HUES48 (cell line): Measurements from ENCODE around the gene TMC5.

Experiments
- H3K27ac ChIP-seq: one replicate; pipeline ENCODE4 v1.7.0; 2013; ENCODE audit warnings: low read depth, low read length, inconsistent platforms
- H3K27me3 ChIP-seq: 2 replicates; pipeline ENCODE4 v1.6.1; 2013; ENCODE audit warnings: mild to moderate bottlenecking, low read length; ENCODE audit not compliant: control insufficient read depth, insufficient read depth
- H3K36me3 ChIP-seq: 2 replicates; pipeline ENCODE4 v1.6.1; 2013; ENCODE audit warnings: low read length; ENCODE audit not compliant: control insufficient read depth, insufficient read depth
- H3K4me1 ChIP-seq: 2 replicates; pipeline ENCODE4 v1.6.1; 2013; ENCODE audit warnings: mild to moderate bottlenecking, low read length; ENCODE audit not compliant: control insufficient read depth, insufficient read depth
- H3K4me3 ChIP-seq: 2 replicates; pipeline ENCODE4 v1.5.1; 2013; ENCODE audit warnings: mild to moderate bottlenecking, low read depth, low read length
- H3K9ac ChIP-seq: 2 replicates; pipeline ENCODE4 v1.6.1; 2013; ENCODE audit warnings: mild to moderate bottlenecking, low read depth, low read length, moderate library complexity
- H3K9me3 ChIP-seq: 2 replicates; pipeline ENCODE4 v1.6.1; 2013; ENCODE audit warnings: low read length; ENCODE audit not compliant: control insufficient read depth, insufficient read depth

TMC5 gene

GRCh38 chr16:19458722-19459379 lies 41.2 kb downstream of the TMC5 start:
- no peaks in the 10 kb centered on the region for H3K27me3 ChIP-seq
- no peak overlapping the region for H3K27ac ChIP-seq
- H3K9ac ChIP-seq: no peak overlapping the region
- H3K4me1 ChIP-seq: no peaks in the 10 kb centered on the region
- no peak overlapping the region for H3K4me3 ChIP-seq
- H3K36me3 ChIP-seq: no peaks in the 10 kb centered on the region
- H3K9me3 ChIP-seq: no peaks in the 10 kb centered on the region

GRCh38 chr16:19460397-19460796 lies 42.7 kb downstream of the TMC5 start:
- Histone ChIP-seq H3K4me1 (no peaks in the 10 kb centered on the region), H3K27me3 (no peaks in the 10 kb centered on the region), H3K36me3 (0 out of 2 replicates have a peak, but pooled peaks cover 2% of the 10 kb centered on the region), H3K27ac (no peak overlapping the region), H3K9ac (no peak overlapping the region), H3K9me3 (no peaks in the 10 kb centered on the region), H3K4me3 (no peak overlapping the region)

GRCh38 chr16:19463468-19464315 lies 46.0 kb downstream of the TMC5 start:
- Histone ChIP-seq H3K27me3 (no peaks in the 10 kb centered on the region), H3K27ac (no peak overlapping the region), H3K4me3 (no peak overlapping the region), H3K4me1 (no peaks in the 10 kb centered on the region), H3K9ac (no peak overlapping the region), H3K36me3 (0 out of 2 replicates have a peak, but pooled peaks cover 2% of the 10 kb centered on the region), H3K9me3 (peaks cover 4% of the 10 kb centered on the region)

DNA sequence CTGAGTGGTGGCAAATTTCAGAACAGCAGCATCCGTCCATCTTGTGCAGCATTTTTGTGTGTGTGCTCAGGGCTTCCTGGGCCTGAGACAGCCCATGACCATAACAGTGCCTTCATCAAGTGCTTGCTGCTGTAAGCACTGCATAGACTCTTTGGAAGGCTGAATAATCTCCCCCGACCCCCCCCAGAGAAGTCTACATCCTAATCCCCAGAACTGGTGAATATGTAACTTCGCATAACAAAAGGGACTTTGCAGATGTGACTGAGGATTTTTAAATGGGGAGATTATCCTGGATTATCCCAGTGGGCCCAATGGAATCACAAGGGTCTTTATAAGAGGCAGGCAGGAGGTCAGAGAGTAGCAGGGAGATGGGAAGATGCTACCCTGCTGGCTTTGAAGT lies 50.6 kb downstream of the TMC5 start:
- Histone ChIP-seq H3K27ac (no peak overlapping the region), H3K4me3 (no peak overlapping the region), H3K27me3 (no peaks in the 10 kb centered on the region), H3K4me1 (no peaks in the 10 kb centered on the region), H3K36me3 (0 out of 2 replicates have a peak, but pooled peaks cover 2% of the 10 kb centered on the region), H3K9me3 (peaks cover 12% of the 10 kb centered on the region), H3K9ac (no peak overlapping the region)

DNA sequence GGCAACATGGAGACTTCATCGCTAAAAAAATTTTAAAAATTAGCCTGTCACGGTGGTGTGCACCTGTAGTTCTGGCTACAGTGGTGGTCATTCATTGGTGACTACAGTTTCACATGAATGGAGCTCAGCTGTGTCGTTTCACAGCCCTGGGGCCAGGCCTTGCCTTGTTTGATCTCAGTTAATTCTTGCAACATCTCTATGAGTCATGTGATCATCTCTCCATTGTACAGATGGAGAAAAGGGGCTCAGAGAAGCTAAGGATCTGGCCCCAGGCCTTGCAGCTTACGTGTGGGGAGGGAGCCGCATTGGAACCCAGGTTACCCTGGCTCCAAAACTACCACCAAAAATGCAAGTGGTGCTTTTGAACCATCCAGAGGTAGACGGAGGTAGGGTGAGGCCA lies 54.8 kb downstream of the TMC5 start:
- Histone ChIP-seq H3K9me3 (peaks cover 12% of the 10 kb centered on the region), H3K4me1 (no peaks in the 10 kb centered on the region), H3K27ac (no peak overlapping the region), H3K4me3 (no peak overlapping the region), H3K27me3 (no peaks in the 10 kb centered on the region), H3K36me3 (no peaks in the 10 kb centered on the region), H3K9ac (no peak overlapping the region)

DNA sequence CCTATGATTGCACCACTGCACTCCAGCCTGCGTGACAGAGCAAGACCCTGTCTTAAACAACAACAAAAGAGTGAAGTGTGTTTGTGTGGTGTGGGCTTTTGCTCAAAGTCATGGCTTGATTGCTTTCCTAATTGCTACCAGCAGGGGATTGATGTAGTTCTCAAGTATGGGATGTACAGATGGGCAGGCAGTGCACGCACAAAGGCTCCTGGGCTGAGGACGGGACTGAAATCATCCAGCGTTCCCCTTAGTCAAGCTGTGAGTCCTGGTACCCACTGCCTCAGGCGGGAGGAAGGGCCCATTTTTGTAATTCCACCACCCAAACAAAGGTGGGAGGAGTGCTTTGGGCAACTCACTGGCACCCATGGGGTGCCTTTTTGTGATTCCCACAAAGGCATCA lies 56.9 kb downstream of the TMC5 start:
- 0 out of 2 replicates have a peak, but pooled peaks cover under 1% of the 10 kb centered on the region for H3K9me3 ChIP-seq
- no peaks in the 10 kb centered on the region for H3K36me3 ChIP-seq
- H3K27me3 ChIP-seq: no peaks in the 10 kb centered on the region
- no peak overlapping the region for H3K4me3 ChIP-seq
- H3K4me1 ChIP-seq: peaks cover 6% of the 10 kb centered on the region; the same call in 1 of the 2 replicates
- H3K9ac ChIP-seq: no peak overlapping the region
- no peak overlapping the region for H3K27ac ChIP-seq

DNA sequence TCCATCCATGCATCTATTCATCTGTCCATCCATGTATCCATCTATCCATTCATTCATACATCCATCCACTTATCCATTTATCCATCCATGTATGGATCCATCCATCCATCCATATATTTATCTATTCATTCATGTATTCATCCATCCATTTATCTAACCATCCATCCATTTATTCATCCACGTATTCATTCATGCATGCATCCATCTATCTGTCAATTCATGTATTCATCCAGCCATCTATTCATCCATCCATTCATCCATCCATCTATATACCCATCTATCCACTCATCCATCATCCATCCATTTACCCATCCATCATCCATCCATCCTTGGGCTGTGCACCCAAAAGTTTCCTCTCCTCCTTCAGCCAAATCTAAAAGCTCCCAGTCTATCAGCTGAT lies 60.8 kb downstream of the TMC5 start:
- H3K36me3 ChIP-seq: no peaks in the 10 kb centered on the region
- H3K27ac ChIP-seq: no peak overlapping the region
- H3K9ac ChIP-seq: no peak overlapping the region
- H3K4me1 ChIP-seq: peaks cover 6% of the 10 kb centered on the region; the same call in 1 of the 2 replicates
- H3K9me3 ChIP-seq: no peaks in the 10 kb centered on the region
- no peak overlapping the region for H3K4me3 ChIP-seq
- no peaks in the 10 kb centered on the region for H3K27me3 ChIP-seq

DNA sequence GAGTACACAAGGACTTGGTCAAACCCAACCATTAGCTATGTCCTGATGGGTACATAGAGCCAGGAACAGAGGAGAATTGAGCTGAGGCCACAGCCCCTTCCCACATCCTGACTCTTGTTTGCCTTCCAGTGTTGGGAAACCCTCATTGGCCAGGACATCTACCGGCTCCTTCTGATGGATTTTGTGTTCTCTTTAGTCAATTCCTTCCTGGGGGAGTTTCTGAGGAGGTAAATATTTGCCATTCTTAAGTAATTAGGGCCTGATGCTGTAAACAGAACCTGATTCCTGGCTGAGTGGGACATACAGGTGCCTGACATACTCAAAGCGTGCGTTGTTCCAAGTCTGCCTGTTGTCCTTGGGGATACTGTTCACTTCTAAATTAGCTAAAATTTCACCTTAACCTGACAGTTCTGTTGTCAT lies 61.6 kb downstream of the TMC5 start:
- Histone ChIP-seq H3K4me3 (no peak overlapping the region), H3K27ac (no peak overlapping the region), H3K9ac (no peak overlapping the region), H3K36me3 (no peaks in the 10 kb centered on the region), H3K27me3 (no peaks in the 10 kb centered on the region), H3K9me3 (no peaks in the 10 kb centered on the region), H3K4me1 (peaks cover 6% of the 10 kb centered on the region; the same call in 1 of the 2 replicates)

- no peak overlapping the region for H3K27ac ChIP-seq
- no peaks in the 10 kb centered on the region for H3K36me3 ChIP-seq
- H3K4me1 ChIP-seq: peaks cover 6% of the 10 kb centered on the region; the same call in 1 of the 2 replicates
- H3K9me3 ChIP-seq: no peaks in the 10 kb centered on the region; the same call in 1 of the 2 replicates
- H3K9ac ChIP-seq: no peak overlapping the region
- H3K4me3 ChIP-seq: no peak overlapping the region
- H3K27me3 ChIP-seq: no peaks in the 10 kb centered on the region
These were observed 63.6 kb downstream of the TMC5 start for GRCh38 chr16:19481296-19481695.

DNA sequence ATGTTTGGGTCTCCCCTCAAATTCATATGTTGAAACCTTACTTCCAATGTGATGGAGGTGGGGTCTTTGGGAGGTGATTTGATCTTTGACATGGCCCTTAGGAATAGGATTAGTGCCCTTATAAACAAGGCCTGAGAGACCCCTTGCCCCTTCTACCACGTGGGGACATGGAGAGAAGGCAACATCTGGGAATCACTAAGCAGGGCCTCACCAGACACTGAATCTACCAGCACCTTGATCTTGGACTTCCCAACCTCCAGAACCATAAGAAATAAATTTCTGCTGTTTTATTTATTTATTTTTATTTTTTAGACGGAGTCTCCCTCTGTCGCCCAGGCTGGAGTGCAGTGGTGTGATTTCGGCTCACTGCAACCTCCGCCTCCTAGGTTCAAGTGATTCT lies 64.1 kb downstream of the TMC5 start:
- H3K27ac ChIP-seq: no peak overlapping the region
- H3K27me3 ChIP-seq: no peaks in the 10 kb centered on the region
- no peaks in the 10 kb centered on the region; the same call in 1 of the 2 replicates for H3K9me3 ChIP-seq
- H3K4me3 ChIP-seq: no peak overlapping the region
- no peaks in the 10 kb centered on the region for H3K36me3 ChIP-seq
- H3K9ac ChIP-seq: no peak overlapping the region
- H3K4me1 ChIP-seq: peaks cover 6% of the 10 kb centered on the region; the same call in 1 of the 2 replicates

- H3K27ac ChIP-seq: no peak overlapping the region
- H3K9me3 ChIP-seq: no peaks in the 10 kb centered on the region; the same call in 1 of the 2 replicates
- H3K36me3 ChIP-seq: no peaks in the 10 kb centered on the region
- no peak overlapping the region for H3K9ac ChIP-seq
- no peaks in the 10 kb centered on the region for H3K27me3 ChIP-seq
- H3K4me1 ChIP-seq: peaks cover 6% of the 10 kb centered on the region; the same call in 1 of the 2 replicates
- H3K4me3 ChIP-seq: no peak overlapping the region
These were observed 64.6 kb downstream of the TMC5 start for GRCh38 chr16:19482291-19482690.
